HuH-7.5 (cell line): ENCODE measurements around the gene EEFSEC.

ENCODE experiments used
- DNase-seq: peaks from one replicate; pipeline ENCODE4 v3.0.0; 2011; ENCODE audit warnings: low spot score

The EEFSEC gene

DNA sequence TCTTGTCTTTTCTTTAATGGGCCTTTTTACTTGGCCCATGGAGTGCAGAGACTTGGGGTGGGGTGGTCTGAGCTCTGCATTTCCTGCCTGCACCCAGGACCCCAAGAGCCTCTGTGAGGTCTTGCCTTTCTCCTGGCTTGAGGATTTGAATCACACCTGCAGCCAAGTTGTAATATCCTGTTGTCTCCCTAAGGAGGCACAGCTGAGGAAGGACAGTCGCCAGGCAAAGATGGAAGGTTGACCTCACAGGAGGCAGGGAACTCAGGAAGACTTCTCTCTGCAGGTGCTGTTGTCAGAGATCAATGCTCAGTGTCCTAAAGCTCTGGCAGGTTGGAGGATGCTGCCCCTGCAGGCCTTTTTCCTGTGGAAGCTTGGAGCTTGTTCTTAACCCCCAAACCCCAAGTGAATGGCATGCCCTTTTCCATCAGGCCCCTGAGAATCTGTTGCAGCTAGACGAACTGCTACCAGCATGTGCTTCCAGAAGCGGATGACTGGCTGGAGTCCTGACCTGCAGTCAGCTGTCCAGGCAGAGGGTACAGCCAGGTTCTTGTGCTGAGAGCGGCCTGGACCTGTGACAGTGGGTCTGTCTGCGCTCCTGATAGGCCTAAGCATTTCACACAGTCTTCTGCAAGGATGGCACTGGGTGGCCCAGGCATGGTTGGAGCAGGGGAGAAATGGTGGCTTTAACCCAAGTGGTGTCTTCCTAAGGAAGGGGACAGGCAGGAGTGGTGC lies 120.0 kb downstream of the EEFSEC start:
- DNase-seq = no peak

DNA sequence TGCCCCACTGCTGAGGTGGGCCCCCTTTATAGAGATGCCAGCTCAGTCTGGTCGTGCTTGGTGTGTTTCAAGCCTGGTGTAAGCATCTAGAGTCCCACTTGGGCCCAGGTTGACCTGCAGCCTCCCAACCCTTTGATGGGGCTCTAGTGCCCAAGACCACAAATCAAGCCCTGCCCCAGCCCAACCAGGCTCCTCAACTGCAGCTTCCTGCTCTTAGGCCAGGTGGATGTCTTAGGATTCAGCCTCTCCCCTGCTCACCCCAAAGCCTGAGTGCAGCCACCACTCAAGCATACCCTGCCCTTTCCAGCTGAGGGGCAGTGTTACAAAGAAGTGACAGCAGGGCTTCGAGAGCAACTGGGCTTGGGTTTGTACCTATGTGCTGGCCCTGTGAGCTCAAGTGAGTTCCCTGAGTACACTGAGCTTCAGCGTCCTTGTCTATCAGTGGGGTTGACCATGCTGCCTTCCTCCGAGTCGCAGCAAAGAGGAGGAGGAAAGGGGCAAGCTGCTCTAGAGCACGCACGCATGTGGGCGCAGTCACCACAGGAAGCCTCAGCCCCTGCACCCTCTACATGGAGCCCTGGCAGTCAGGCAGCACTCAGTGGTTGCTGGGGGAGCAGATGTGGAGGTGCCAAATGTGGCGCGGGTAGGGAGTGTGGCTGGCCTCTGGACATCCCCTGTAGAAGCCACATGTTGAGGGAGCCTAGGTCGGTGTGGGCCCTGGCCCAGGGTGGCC lies 120.7 kb downstream of the EEFSEC start:
- no peak for DNase-seq

DNA sequence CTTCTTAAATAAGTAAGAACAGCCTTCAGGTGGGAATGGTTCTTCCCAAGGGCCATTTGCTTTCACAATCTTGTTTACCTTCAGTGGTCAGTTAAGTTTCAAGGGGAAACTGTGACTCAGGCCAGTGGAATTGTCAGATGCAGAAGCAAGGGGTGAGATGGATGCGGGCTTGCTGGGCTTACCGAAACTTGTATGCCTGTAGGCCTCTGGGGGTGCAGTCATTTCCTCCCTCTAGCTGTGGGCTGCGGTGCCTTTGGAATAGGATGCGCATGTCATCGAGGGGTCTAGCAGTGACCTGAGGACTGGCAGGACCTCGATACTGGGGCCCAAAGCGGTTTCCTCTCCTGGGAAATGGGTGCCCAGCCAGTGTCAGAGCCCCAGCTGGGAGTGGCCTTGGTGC lies 121.6 kb downstream of the EEFSEC start:
- no peak for DNase-seq

DNA sequence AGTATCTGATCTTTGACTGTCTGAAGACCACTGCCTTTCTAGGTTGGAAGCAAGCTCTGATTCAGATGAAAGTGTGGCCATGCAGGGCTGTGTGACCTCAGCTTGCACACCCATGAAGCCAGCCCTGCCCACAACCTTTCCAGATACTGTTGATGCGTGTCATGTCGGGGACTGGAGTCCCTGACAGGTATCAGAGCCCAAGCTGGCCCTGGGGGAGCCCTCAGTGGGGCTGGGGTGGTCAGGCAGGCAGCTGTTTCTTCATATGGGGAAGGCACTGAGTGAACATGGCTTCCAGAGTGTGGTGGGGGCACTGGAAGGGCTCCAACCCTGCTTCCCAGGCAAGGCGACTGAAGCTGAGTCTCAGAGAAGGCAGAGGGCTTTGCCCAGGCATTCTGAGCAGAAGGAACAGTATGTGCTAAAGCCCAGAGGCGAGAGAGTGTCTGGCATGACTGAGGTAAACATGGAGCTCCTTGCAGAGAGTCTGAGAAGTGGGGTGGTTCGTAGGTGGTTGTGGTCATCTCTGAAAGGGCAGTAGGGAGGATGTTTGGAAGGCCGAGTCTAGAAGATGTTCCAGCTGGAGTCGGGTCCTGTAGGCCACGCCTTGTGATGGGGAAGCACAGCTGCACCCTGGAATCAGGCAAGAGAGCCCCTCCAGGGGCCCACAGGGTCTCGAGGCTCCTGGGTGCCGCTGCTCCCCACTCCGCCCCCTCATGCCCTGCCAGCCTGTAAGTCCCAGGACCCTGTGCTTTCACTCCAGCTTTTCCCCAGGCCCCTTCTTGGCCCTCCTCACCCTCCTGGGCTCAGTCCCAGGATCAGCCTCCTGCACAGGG lies 122.2 kb downstream of the EEFSEC start:
- no peak for DNase-seq

DNA sequence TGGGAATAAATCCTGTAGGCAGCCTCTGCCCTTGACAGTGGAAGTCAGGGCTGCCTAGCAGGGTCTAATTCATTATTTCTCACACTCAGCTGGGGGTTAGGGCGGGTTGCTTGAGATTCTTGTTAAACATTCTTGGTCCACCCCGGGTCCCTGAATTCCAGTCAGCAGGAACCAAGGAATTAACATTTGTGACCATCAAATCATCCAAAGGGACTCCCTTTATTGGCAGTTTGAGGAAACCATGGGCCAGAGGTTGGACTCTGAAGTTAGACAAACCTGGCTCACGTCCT lies 122.8 kb downstream of the EEFSEC start:
- DNase-seq = no peak

DNA sequence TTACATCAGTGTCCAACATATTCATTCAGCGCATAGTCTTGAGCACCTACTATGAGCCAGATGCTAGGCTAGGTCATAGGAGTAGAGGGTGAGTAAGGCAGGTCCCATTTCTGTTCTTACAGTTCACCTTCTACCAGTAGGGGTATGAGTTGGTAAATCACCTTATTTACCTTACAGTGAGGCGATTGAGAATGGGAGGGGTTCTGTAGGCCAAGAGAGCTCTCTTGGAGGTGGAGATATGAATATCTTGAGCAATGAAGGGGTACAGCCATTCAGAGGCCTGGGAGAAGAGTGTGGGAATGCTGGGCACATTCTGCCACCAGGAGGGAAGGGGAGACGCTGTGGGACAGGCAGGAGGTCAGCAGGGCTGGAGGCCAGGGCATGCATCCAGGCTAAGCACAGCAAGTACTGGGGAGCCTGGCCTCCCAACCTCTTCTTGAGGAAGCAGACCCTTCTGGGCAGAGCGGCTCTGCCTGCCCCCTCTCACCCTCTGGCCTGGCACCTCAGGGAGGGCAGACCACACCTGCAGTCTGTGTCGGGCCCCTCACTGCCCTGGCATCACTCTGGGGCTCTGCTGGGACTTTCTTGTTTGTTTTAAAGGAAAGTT lies 123.4 kb downstream of the EEFSEC start:
- no peak for DNase-seq

DNA sequence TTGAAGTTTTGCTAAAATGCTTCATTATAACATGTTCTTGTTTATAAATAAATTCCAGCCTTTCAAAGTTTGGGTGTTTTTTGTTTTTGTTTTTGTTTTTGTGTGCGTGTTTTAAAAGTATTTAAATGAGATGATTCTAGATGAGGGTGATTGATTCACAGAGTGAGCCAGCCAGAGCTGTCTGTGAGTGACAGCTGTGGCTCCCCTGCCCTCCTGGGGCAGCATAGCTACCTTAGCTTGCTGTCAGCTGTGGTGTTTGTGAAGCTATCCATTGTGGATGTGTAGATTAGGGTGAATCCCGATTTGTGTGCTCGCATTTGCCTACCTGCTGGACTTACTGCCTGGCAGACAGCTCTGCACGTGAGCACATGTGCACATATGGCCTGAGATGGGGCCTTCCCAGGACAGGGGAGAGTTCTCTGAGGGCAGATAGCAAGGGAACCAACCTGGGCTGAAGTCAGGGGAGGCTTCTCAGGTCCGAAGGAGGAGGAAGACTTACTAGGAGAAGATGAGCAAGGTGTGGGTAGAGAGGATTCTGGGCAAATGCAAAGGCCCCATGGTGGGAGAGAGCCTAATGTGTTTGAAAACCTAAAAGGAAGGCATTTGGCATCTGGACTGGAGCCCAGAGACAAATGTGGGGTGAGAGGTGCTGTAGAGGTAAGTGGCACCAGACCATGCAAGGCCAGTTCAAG lies 124.2 kb downstream of the EEFSEC start:
- DNase-seq = no peak

DNA sequence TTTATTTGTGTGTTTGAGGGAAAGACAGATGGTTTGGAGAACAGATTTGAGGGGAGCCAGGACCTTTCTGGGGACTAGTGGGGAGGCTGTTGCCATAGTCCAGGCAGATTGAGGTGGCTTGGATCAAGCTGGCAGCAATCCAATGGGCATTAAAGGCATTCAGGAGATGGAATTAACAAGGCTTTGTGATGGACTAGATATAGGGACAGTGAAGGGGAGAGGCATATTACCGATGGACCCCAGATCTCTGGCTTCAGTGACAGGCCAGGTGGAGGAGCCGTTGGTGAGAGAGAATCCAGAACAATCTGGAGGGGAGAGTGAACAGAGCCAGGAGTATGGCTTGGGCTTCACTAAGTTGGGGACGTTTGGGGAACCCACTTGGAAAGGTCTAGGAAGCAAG lies 124.8 kb downstream of the EEFSEC start:
- no peak for DNase-seq

DNA sequence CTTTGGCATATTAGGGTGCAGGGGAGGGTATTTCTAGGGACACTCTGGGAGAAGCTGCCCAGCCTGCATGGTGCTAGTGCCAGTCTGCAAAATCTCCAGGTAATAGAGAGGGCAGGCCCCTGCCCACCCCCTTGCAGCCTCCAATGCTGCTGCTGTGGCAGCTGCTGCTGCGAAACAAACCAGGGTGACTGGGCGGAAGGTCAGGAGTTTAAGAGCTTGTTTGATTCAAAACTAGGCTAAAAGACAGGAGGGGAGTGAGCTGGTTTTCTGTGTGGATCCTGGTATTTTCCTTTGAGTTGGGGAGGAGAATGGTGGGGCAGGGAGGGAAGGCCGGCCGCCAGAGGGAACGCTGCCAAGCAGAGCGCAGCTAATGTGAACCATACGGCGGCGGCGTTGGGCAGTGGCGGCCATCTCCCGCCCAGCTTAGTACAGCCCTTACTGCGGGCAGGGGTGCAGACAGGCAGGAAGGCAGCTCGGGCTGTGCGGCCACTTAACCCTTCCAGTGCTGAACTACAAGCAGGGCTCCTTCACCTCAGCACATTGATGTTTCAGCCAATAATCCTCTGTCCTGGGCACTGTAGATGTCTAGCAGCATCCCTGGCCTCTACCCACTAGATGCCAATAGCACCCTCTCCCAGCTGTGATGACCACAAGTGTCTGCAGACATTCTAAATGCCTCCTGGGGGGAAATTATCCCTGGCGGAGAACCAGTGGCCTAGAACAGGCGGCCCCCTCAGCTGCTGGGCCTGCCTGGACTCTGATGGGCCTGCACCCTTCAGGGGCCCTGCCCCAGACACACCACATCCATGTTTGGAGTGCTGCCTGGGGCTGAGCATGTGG lies 125.7 kb downstream of the EEFSEC start:
- no peak for DNase-seq

DNA sequence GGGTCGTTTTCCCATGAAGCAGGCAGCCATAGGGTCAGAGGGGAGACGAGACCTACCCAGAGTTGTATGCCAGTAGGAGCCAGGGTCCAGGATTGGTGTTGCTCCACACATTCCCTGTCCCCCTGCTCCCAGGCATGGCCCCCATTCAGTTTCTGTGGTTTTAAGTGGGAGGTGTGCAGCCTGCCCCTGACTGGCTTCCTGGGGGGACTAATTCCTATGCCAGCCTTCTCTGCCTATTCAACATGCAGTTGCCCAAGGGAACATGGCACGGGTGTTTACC lies 126.3 kb downstream of the EEFSEC start:
- no peak for DNase-seq

DNA sequence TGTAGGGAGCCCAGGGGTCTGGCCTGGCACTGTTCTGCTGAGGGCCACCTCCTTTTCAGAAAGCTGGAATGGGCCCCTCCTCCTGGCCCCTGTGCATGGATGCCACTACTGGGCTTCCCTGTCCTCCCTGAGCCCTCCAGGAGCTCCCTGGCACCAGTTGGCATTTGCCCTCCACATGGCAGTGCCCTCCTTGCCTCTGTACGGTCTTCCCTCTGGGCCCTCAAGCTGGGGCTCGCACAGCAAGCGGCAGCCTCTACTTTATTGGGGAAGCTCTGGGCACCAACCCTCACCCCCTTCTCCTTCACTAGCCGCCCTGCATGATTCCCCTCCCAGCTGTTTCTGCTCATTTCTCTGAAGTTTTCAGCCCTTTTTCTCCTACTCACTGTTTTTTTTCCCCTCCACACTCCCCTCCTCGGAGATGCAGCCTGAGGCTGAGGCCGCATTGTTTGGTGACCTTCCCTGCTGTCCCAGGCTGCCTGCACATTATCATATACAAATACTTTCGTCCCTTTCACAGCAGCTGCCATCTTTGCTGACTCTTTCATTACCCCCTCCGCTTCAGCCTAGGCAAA lies 127.3 kb downstream of the EEFSEC start:
- no peak for DNase-seq

DNA sequence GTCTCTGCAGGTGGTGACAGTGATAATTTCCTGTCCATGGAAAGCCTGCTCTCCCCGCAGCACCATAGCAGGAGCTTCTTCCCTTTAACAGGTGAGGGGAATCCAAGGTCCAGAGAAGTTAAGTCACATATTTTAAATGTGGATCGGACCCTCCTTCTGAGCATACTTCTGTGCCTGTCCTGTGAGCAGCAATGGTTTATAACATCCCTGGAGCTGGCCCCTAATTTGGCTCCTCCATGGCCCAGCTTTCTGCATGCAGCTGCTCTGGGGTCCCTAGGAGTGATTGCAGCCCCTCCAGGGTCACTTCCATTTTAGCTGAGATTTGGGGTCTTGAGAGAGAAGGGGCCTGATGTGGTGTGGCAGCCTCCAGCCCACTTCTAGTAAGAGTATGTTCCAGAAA lies 127.8 kb downstream of the EEFSEC start:
- no peak for DNase-seq

DNA sequence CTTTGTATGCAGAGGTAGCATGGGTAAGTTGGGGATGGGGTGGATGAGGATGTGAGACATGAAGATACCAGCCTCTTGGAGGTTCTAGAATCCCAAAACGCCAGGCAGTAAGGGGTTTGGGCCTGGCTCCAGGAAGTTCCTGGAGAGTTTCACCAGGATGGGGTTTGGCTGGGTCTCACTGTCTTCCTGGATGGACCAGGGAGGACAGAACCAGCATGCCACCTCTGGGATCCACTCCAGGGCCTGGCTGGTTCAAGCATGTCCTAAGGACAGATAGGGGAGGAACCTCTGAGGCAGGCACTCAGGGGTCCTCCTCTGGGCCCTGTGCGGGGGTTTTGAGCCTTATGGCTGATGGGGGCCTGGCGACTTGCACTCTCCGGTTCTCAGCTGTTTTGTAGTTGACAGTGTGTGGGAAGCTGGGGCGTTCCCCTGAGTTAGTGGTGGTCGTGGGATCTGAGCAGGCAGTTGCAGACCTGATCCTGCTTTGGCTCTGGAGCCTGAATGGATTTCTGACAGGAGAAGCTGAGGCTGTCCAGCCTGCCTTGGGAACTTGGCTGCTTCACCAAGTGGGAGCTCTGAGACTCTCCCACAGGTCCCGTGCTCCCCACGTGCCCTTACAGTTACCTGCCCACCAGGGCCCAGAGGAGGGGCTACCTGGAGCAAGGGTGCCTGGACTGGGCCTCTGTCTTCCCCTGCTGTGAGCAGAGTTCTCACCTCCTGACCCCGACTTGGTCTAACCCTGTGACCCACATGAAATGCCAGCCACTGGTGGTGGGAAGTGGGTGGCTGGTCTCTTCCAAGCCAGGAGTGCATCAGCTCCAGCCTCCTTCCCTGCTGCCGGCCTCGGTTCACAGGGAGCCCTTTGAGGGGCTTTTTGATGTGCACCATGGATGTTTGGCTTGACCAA lies 128.4 kb downstream of the EEFSEC start:
- no peak for DNase-seq

DNA sequence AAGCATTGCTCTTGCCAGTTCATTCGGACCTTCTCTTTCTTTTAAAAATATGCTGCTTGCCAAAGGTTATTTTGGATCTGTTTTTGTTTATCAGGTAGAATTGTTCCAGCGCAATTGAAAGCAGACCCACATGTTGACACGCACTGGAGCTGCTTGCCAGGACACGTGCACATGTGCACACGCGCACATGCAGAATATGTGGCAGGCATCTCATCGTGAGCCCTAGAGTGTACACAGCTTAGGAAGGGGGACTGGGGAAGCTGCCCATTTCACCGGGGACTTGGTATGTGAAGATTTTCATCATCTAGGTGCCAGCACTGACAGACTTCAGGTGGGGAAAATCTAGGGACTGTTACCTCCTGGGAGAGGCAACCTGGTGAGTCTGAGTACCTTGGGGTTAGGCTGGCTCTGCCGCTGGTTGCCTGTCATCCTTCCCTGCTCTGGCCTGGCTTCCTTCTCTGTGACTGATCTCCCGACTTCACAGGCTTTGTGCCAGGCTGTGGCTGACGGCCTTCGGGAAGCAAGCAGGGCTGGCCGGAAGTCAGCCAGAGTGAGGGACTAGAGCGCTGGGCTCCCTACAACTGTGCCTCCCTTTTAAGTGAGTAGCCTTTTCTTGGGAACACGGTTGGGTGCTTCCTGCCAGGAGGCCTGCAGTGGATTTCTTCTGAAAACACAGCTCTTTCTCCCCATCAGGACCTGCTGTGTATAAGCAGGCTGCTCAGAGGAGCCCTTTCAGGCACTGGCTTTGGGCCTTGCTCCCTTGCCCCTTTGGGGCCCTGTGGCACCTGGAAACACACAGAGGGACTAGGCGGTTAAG lies 129.3 kb downstream of the EEFSEC start:
- DNase-seq = no peak

DNA sequence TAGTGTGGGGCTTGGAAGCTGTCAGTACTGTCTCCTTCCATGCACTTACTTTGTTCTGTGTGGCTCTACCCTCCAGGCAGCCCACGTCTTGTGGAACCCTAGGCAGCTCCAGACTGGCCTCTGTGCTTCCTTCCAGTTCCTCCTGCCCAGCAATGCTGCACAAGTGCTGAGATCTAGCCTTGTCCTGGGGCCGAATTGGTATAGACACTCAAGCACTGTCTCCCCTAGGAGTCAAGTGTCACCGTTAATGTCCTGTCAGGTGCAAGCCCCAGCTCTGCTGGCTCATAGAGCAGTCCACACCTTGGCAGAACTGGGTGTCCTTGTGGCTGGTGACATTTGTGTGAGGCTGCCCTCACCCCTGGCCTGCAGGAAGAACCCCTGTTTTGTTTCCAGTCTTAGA lies 130.1 kb downstream of the EEFSEC start:
- DNase-seq = no peak

DNA sequence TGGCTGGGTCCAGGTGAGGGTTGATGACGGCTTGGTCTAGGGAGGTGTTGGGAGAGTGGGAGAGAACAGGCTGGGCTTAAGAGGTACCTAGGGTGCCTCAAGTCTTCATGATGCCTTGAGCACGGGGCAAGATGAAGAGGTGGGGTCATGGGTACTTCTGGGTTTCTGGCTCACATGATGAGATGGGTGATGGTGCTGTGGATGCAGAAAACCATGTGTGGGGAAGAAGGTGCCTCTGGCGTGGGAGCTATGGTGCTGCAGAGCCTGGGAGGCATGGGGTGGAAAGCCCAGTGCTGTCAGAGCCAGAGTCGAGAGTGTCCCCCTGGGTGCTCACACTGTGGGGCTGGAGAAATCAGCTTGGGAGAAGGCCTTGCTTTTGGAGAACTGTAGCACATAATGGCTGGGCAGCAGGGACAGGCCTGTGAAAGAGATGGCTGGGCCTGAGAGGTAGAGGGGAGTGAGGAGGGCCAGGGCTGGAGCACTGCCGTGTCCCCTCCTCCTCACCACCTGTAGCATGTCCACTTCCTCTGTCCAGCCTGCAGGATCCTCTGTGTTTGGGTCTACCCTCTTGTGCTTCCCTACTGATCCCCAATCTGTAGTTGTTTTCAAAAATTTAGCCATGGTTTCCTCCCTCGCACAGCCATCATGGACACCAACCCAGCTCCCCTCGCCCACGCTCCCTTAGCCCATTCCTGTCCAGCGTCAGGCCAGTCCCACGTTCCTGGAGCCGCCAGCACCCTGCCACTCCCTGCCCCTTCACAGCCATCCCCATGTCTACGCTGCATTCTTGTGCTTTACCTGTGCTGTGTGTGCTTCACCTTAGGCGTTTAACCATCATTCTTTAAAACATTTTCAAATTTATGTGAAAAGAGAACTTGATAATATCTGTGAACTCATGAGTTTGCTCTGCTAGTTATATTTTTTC lies 132.0 kb downstream of the EEFSEC start:
- no peak for DNase-seq

DNA sequence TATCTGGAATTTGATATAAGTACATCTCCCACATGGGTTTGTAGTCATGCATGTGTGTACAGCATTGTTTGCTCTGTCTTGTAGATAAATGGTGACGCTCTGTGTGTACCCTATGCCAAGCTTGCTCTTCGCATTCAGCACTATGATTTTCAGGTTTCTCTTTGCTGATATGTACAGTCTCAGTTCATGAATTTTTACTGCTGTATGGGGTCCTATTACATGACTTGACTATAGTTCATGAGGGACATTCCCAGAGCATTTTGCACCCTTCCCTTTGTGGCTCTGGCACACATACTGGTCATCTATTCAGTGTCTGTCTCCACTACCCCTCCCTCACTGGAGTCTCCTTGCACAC lies 132.7 kb downstream of the EEFSEC start:
- no peak for DNase-seq

DNA sequence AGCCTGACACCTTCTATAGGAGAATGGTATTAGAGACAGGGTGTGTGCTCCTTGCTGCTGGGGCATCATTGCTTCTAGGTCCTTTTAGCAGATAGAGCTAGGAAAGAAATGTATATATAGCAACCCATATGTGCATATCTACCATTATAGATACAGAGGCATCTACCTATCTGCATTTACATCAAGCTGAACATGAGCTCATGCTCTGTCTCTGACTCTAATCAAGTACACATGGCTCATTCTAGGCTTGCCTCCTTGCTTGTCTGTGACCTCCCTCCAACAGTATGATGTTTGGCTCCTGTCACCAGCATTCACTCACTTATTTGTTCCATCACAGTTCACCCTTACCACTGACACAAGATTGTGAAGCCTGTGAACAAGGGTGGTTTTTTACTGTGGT lies 133.4 kb downstream of the EEFSEC start:
- no peak for DNase-seq
